Lower lobe of right lung (tissue), 2 donors: ENCODE measurements around the gene CD38. TPM values are rescaled to one million over a fixed set of nuclear protein-coding genes. Genes with fewer than 3 reads are reported as not detected.
A peak's percentile ranks its signal among the peaks of the same experiment; 100 is the strongest.

Experiments used
- ATAC-seq, 2 donors: fragments of 200-7000 bp; cut with Tn5 transposase; one replicate each; pipeline ENCODE4 v1.9.1; 2020 to 2022; ENCODE audit warnings: mild to moderate bottlenecking in 2 of 2, moderate library complexity in 2 of 2
- DNase-seq: peaks from one replicate; pipeline ENCODE4 v3.0.0-alpha.2; 2020
- H3K27ac ChIP-seq: fragments of 200-600 bp; one replicate; pipeline ENCODE4 v1.8.0; 2022
- H3K27me3 ChIP-seq: fragments of 200-600 bp; one replicate; pipeline ENCODE4 v1.8.0; 2022; ENCODE audit warnings: low read depth
- H3K36me3 ChIP-seq: fragments of 200-600 bp; one replicate; pipeline ENCODE4 v1.8.0; 2022; ENCODE audit warnings: mild to moderate bottlenecking
- H3K4me1 ChIP-seq: fragments of 200-600 bp; one replicate; pipeline ENCODE4 v1.8.0; 2022
- H3K4me3 ChIP-seq: fragments of 200-600 bp; one replicate; pipeline ENCODE4 v1.8.0; 2022; ENCODE audit warnings: mild to moderate bottlenecking
- H3K9me3 ChIP-seq: fragments of 200-600 bp; one replicate; pipeline ENCODE4 v1.8.0; 2022
- CTCF ChIP-seq: fragments of 200-600 bp; IDR thresholded peaks from one replicate; pipeline ENCODE4 v1.8.0; 2022; ENCODE audit warnings: antibody characterized with exemption, mild to moderate bottlenecking
- intact Hi-C: fragments of 100-400 bp; cut with DNase I; formaldehyde crosslinking; loops from one replicate; pipeline ENCODE4 v1.11.0; 2022
- total RNA-seq: library from RNA; stranded (reverse); fragmentation: NEBNext Ultra II Directional; extraction: Animal tissue kit (Norgen Biotek cat#: 25700); gene quantifications from one replicate; pipeline ENCODE4 v1.2.1, GENCODE V29; 2021
- donor health status: DM: no; HTN: yes; CAD: no; lungs with severe emphysema.

CD38 gene
- total RNA-seq, 1 donor from 2014 or later, result 8.5 TPM

- DNase-seq (no peak), ATAC-seq (no peak)
- Histone ChIP-seq H3K36me3 (no peaks in the 10 kb centered on the region), H3K27me3 (no peaks in the 10 kb centered on the region), H3K4me3 (peak overlapping the region; percentile 56), H3K27ac (no peak overlapping the region), H3K9me3 (no peaks in the 10 kb centered on the region), H3K4me1 (peaks cover 30% of the 10 kb centered on the region)
- TF ChIP-seq CTCF, result no peak
- intact Hi-C loops, result no loop called here
Observed at GRCh38 chr4:15779809-15780208, 1.7 kb downstream of the CD38 start.

GRCh38 chr4:15781427-15782095 lies 3.4 kb downstream of the CD38 start:
- intact Hi-C loops, result no loop called here
- TF ChIP-seq CTCF, result no peak
- ATAC-seq (no peak), DNase-seq (no peak)
- H3K27ac ChIP-seq, result no peak overlapping the region
- no peak overlapping the region for H3K4me3 ChIP-seq
- no peaks in the 10 kb centered on the region for H3K36me3 ChIP-seq
- no peaks in the 10 kb centered on the region for H3K27me3 ChIP-seq
- no peaks in the 10 kb centered on the region for H3K9me3 ChIP-seq
- H3K4me1 ChIP-seq, result peaks cover 30% of the 10 kb centered on the region

- Histone ChIP-seq H3K9me3 (no peaks in the 10 kb centered on the region), H3K36me3 (no peaks in the 10 kb centered on the region), H3K4me1 (peaks cover 24% of the 10 kb centered on the region), H3K4me3 (no peak overlapping the region), H3K27me3 (no peaks in the 10 kb centered on the region), H3K27ac (no peak overlapping the region)
- ATAC-seq, result no peak
- DNase-seq, result no peak
- TF ChIP-seq CTCF, result no peak
- intact Hi-C loops, result no loop called here
Observed at GRCh38 chr4:15783676-15784075, 5.5 kb downstream of the CD38 start.

- Histone ChIP-seq H3K9me3 (no peaks in the 10 kb centered on the region), H3K4me3 (no peak overlapping the region), H3K4me1 (peaks cover 11% of the 10 kb centered on the region), H3K36me3 (no peaks in the 10 kb centered on the region), H3K27ac (no peak overlapping the region), H3K27me3 (no peaks in the 10 kb centered on the region)
- DNase-seq (no peak), ATAC-seq (no peak)
- TF ChIP-seq CTCF, result no peak
- intact Hi-C loops, result no loop called here
Observed at GRCh38 chr4:15784959-15785634, 7.0 kb downstream of the CD38 start.

GRCh38 chr4:15786743-15787142 lies 8.6 kb downstream of the CD38 start:
- intact Hi-C loops, result no loop called here
- no peaks in the 10 kb centered on the region for H3K27me3 ChIP-seq
- DNase-seq, result no peak
- H3K36me3 ChIP-seq, result no peaks in the 10 kb centered on the region
- ATAC-seq, result peak in 1 of 2 donors; percentile 32
- H3K27ac ChIP-seq, result no peak overlapping the region
- H3K4me1 ChIP-seq, result no peaks in the 10 kb centered on the region
- no peak for TF ChIP-seq CTCF
- no peak overlapping the region for H3K4me3 ChIP-seq
- no peaks in the 10 kb centered on the region for H3K9me3 ChIP-seq
